IMR-90 (cell line): ENCODE data around the gene CHPF. TPM values are rescaled to one million over a fixed set of nuclear protein-coding genes. Genes with fewer than 3 reads are reported as not detected.

Experiments
- ATAC-seq: fragments of 200-7000 bp; cut with Tn5 transposase; 2 replicates; pipeline ENCODE4 v1.9.1; 2020; ENCODE audit warnings: low read depth, mild to moderate bottlenecking, moderate library complexity
- BruUV-seq: library from RNA; stranded (reverse); fragments of 400-500 nt; replicated peaks from 2 replicates; lab custom pipeline; 2021; lab: Mats Ljungman, UMichigan
- CTCF ChIA-PET: fragments of 300-600 bp; formaldehyde crosslinking; extraction: SDS; loops from one replicate; lab custom pipeline; 2021; ENCODE audit warnings: antibody characterized with exemption; lab: Yijun Ruan, JAX
- POLR2A ChIA-PET: fragments of 300-600 bp; sonication (Branson Sonifier 250); formaldehyde crosslinking; loops from one replicate; lab custom pipeline; 2022; ENCODE audit warnings: antibody characterized with exemption; ENCODE audit not compliant: unreplicated experiment; lab: Charles Lee
- DNase-seq: peaks from one replicate; pipeline ENCODE4 v3.0.0; 2013
- H2AFZ ChIP-seq: replicated peaks from 2 replicates; pipeline ENCODE3; 2013; ENCODE audit warnings: low read length, mild to moderate bottlenecking; ENCODE audit not compliant: poor library complexity
- H2AK5ac ChIP-seq: 2 replicates; pipeline ENCODE4 v1.6.1; 2013; ENCODE audit warnings: low read depth, low read length, inconsistent platforms
- H2AK9ac ChIP-seq: replicated peaks from 2 replicates; pipeline ENCODE3; 2013; ENCODE audit warnings: mild to moderate bottlenecking, low read depth, low read length, moderate library complexity; ENCODE audit not compliant: poor library complexity
- H2BK120ac ChIP-seq: 2 replicates; pipeline ENCODE4 v1.6.1; 2013; ENCODE audit warnings: low read depth, low read length, inconsistent platforms
- H2BK15ac ChIP-seq: 3 replicates; pipeline ENCODE4 v1.6.1; 2013; ENCODE audit warnings: low read depth, low read length, inconsistent platforms
- H2BK20ac ChIP-seq: 2 replicates; pipeline ENCODE4 v1.6.1; 2013; ENCODE audit warnings: low read depth, mild to moderate bottlenecking, inconsistent platforms, low read length, moderate library complexity
- H2BK5ac ChIP-seq: 2 replicates; pipeline ENCODE4 v1.6.1; 2013; ENCODE audit warnings: mild to moderate bottlenecking, low read depth, low read length, inconsistent platforms; ENCODE audit not compliant: poor library complexity, severe bottlenecking
- H3K14ac ChIP-seq: replicated peaks from 2 replicates; pipeline ENCODE4 v1.6.1; 2013; ENCODE audit warnings: low read depth, low read length, inconsistent platforms
- H3K18ac ChIP-seq: 2 replicates; pipeline ENCODE4 v1.6.1; 2013; ENCODE audit warnings: low read depth, low read length, control low read depth
- H3K23ac ChIP-seq: 2 replicates; pipeline ENCODE4 v1.6.1; 2013; ENCODE audit warnings: low read depth, low read length, inconsistent platforms
- H3K27ac ChIP-seq: 2 replicates; pipeline ENCODE4 v1.5.1; 2013; ENCODE audit warnings: mild to moderate bottlenecking, control low read depth, low read length; ENCODE audit not compliant: insufficient read depth
- H3K27me3 ChIP-seq: 2 replicates; pipeline ENCODE4 v1.6.1; 2013; ENCODE audit warnings: low read length; ENCODE audit not compliant: control insufficient read depth, insufficient read depth
- H3K36me3 ChIP-seq: 2 replicates; pipeline ENCODE4 v1.6.1; 2013; ENCODE audit warnings: low read length, mixed read lengths; ENCODE audit not compliant: control insufficient read depth, insufficient read depth
- H3K4ac ChIP-seq: 2 replicates; pipeline ENCODE4 v1.6.1; 2013; ENCODE audit warnings: low read depth, low read length, inconsistent platforms
- H3K4me1 ChIP-seq: 2 replicates; pipeline ENCODE4 v1.6.1; 2013; ENCODE audit warnings: low read length, mixed read lengths; ENCODE audit not compliant: control insufficient read depth, insufficient read depth
- H3K4me2 ChIP-seq: 2 replicates; pipeline ENCODE4 v1.6.1; 2013; ENCODE audit warnings: low read depth, mild to moderate bottlenecking, control low read depth, low read length, moderate library complexity
- H3K4me3 ChIP-seq: 2 replicates; pipeline ENCODE4 v1.5.1; 2013; ENCODE audit warnings: low read depth, mild to moderate bottlenecking, control low read depth, low read length, moderate library complexity; ENCODE audit not compliant: insufficient read depth
- H3K56ac ChIP-seq: 2 replicates; pipeline ENCODE4 v1.6.1; 2013; ENCODE audit warnings: low read length, inconsistent platforms; ENCODE audit not compliant: insufficient read depth; ENCODE audit errors: extremely low read depth
- H3K79me1 ChIP-seq, 2 experiments: 2 replicates each; pipeline ENCODE4 v1.6.1; 2013; ENCODE audit warnings: low read length in 2 of 2, inconsistent platforms in 1 of 2, low read depth in 1 of 2
- H3K9ac ChIP-seq: 2 replicates; pipeline ENCODE4 v1.6.1; 2013; ENCODE audit warnings: low read depth, low read length, control low read depth
- H3K9me1 ChIP-seq: 2 replicates; pipeline ENCODE4 v1.6.1; 2013; ENCODE audit warnings: low read length, inconsistent platforms; ENCODE audit not compliant: insufficient read depth
- H3K9me3 ChIP-seq: 2 replicates; pipeline ENCODE4 v1.6.1; 2013; ENCODE audit warnings: low read length; ENCODE audit not compliant: control insufficient read depth, insufficient read depth
- H4K20me1 ChIP-seq: 2 replicates; pipeline ENCODE4 v1.6.1; 2013; ENCODE audit warnings: low read length, inconsistent platforms; ENCODE audit not compliant: insufficient read depth
- H4K5ac ChIP-seq: 2 replicates; pipeline ENCODE4 v1.6.1; 2013; ENCODE audit warnings: mild to moderate bottlenecking, low read depth, low read length, control low read depth
- H4K8ac ChIP-seq, 2 experiments: 2 replicates each; pipeline ENCODE4 v1.6.1; 2013; ENCODE audit warnings: low read depth in 2 of 2, low read length in 2 of 2, control low read depth in 1 of 2, inconsistent platforms in 1 of 2
- H4K91ac ChIP-seq: 2 replicates; pipeline ENCODE4 v1.6.1; 2013; ENCODE audit warnings: low read depth, low read length, inconsistent platforms; ENCODE audit not compliant: insufficient read depth
- BHLHE40 ChIP-seq: fragments of 150-350 bp; IDR thresholded peaks from 2 replicates; pipeline ENCODE4 v1.6.1; 2016; ENCODE audit warnings: mild to moderate bottlenecking, low read depth, low read length
- CEBPB ChIP-seq: IDR thresholded peaks from 2 replicates; pipeline ENCODE4 v1.6.1; 2012; ENCODE audit warnings: low read depth, low read length, improper control_type of control experiment
- CHD1 ChIP-seq: IDR thresholded peaks from 2 replicates; pipeline ENCODE4 v1.6.1; 2012; ENCODE audit warnings: low read depth, low read length, improper control_type of control experiment
- FOS ChIP-seq: fragments of 150-350 bp; IDR thresholded peaks from 2 replicates; pipeline ENCODE4 v1.6.1; 2016; ENCODE audit warnings: low read depth, low read length
- MAFK ChIP-seq: IDR thresholded peaks from 2 replicates; pipeline ENCODE4 v1.6.1; 2012; ENCODE audit warnings: low read depth, low read length, improper control_type of control experiment
- MAZ ChIP-seq: IDR thresholded peaks from 2 replicates; pipeline ENCODE4 v1.6.1; 2012; ENCODE audit warnings: low read depth, mild to moderate bottlenecking, low read length, improper control_type of control experiment, moderate library complexity, borderline replicate concordance
- MXI1 ChIP-seq: IDR thresholded peaks from 2 replicates; pipeline ENCODE4 v1.6.1; 2012; ENCODE audit warnings: low read depth, mild to moderate bottlenecking, low read length, moderate library complexity, borderline replicate concordance
- NFE2L2 ChIP-seq: fragments of 150-350 bp; IDR thresholded peaks from 2 replicates; pipeline ENCODE4 v1.6.1; 2016; ENCODE audit warnings: low read depth, mild to moderate bottlenecking, low read length
- POLR2A ChIP-seq: IDR thresholded peaks from 2 replicates; pipeline ENCODE4 v1.6.1; 2012; ENCODE audit warnings: mild to moderate bottlenecking, low read depth, low read length
- RAD21 ChIP-seq: IDR thresholded peaks from 2 replicates; pipeline ENCODE4 v1.6.1; 2012; ENCODE audit warnings: low read length, improper control_type of control experiment
- RFX5 ChIP-seq: IDR thresholded peaks from 2 replicates; pipeline ENCODE4 v1.8.0; 2012; ENCODE audit warnings: low read depth, mild to moderate bottlenecking, low read length, moderate library complexity
- WGBS, 2 experiments: methylation state at CpG; one replicate each; pipeline versions ENCODE4 v1.1.5 to v1.1.7; 2013; ENCODE audit warnings: missing lambda C conversion rate in 2 of 2; ENCODE audit not compliant: insufficient read length in 1 of 2; ENCODE audit errors: extremely low coverage in 2 of 2; 5-methylcytosine and 5-hydroxymethylcytosine counted together
- dilution Hi-C: fragments of 300-500 bp; cut with HindIII; formaldehyde crosslinking; loops from one replicate; pipeline ENCODE4 v1.14.3; 2018; ENCODE audit warnings: low sequenced_read_pairs; ENCODE audit not compliant: unreplicated experiment
- in situ Hi-C: fragments of 300-500 bp; cut with MboI; formaldehyde crosslinking; loops from 3 replicates; pipeline ENCODE4 v1.14.3; 2019; ENCODE audit warnings: low sequenced_read_pairs, inconsistent platforms, mixed read lengths
- intact Hi-C: fragments of 100-400 bp; cut with micrococcal nuclease; formaldehyde crosslinking; loops from 2 replicates; pipeline ENCODE4 v1.10.0; 2022
- polyA plus RNA-seq, 3 experiments: library from polyadenylated mRNA; depleted of rRNA; stranded (reverse); fragments of >200 nt; gene quantifications; 2 replicates each; pipeline ENCODE4 v1.2.3, GENCODE V29; 2012; ENCODE audit warnings: low replicate concordance in 1 of 3
- total RNA-seq: library from RNA; depleted of rRNA; stranded (reverse); fragments of >200 nt; gene quantifications from 2 replicates; pipeline ENCODE4 v1.2.3, GENCODE V29; 2012
- TF ChIP-seq, protein P1 (sequence below): fragments of 150-350 bp; IDR thresholded peaks from 2 replicates; pipeline ENCODE4 v1.6.1; 2017; ENCODE audit warnings: mild to moderate bottlenecking, antibody characterized with exemption, low read length, low read depth
- TF ChIP-seq, protein P2 (sequence below): fragments of 150-350 bp; IDR thresholded peaks from 2 replicates; pipeline ENCODE4 v1.6.1; 2016; ENCODE audit warnings: low read depth, mild to moderate bottlenecking, low read length, moderate library complexity, borderline replicate concordance
- TF ChIP-seq, protein P3 (sequence below): conservative IDR thresholded peaks from 2 replicates; pipeline ENCODE4 v1.5.1; 2012; ENCODE audit warnings: mild to moderate bottlenecking, low read depth, low read length, improper control_type of control experiment

Gene CHPF
- total and polyA plus RNA-seq, 2 of the 4 experiments (the other 2 are of a cell fraction), result 24.0 to 115 TPM

DNA sequence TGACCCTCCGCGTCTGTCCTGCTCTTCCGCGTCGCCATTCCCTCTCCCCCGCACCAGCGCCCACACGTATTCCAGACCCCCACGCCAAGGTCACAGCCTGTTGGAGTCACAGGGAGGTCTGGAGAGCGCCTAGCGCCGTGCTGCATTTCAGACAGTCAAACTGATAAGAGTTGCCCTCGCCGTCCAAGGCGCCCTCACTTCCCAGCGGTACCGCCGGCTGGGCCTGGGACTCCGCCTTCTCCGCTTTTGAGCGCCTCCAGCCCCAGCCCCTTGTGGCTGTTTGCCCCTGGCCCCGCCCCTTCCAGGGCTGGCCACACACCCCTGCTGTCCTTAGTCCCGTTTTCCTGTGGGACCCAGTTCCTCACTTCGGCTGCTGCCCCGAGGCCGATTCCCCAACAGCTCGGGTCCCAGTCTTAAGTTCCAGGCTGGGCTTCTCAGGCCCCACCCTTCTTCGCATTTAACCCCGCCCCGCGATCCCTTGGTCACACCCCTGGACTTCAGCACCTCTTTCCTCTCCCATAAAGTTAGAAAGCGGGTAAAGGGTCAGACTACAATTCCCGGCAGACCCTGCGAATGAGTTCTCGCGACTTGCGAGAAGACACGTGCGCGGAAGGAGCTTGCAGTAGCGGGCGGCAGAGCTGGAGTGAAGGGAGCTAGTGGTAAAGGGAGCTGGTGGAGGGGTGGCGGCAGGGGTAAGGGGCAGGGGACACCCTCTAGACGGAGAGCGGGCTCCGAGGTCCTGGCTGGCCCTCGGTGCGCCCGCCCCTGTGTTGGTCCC is 45.1 kb downstream of the CHPF start, which contains the start of gene GMPPA:
GMPPA (plus strand) TSS at position 612 of the 778 bp plus-strand sequence. CDS start 1,085 bp downstream, outside the sequence.
- intact Hi-C loops, result loop anchor here (1.0 to 2.0 kb wide), 2 partner anchors 23 to 38 kb away; no protein-coding TSS in a partner anchor
- peak within 1 kb of the TSS; percentile 89 for H3K27ac ChIP-seq
- TF ChIP-seq RAD21 (no peak), FOS (no peak), CEBPB (no peak), MAZ (peak; percentile 77), NFE2L2 (no peak), MXI1 (0 out of 2 replicates have a peak, but pooled peaks have one; percentile 3), CHD1 (no peak), RFX5 (no peak), MAFK (no peak), BHLHE40 (no peak; the same call in 1 of the 2 replicates), POLR2A (peak; percentile 86)
- TF ChIP-seq, protein P1, sequence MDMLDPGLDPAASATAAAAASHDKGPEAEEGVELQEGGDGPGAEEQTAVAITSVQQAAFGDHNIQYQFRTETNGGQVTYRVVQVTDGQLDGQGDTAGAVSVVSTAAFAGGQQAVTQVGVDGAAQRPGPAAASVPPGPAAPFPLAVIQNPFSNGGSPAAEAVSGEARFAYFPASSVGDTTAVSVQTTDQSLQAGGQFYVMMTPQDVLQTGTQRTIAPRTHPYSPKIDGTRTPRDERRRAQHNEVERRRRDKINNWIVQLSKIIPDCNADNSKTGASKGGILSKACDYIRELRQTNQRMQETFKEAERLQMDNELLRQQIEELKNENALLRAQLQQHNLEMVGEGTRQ, result peak; percentile 91
- TF ChIP-seq, protein P2, sequence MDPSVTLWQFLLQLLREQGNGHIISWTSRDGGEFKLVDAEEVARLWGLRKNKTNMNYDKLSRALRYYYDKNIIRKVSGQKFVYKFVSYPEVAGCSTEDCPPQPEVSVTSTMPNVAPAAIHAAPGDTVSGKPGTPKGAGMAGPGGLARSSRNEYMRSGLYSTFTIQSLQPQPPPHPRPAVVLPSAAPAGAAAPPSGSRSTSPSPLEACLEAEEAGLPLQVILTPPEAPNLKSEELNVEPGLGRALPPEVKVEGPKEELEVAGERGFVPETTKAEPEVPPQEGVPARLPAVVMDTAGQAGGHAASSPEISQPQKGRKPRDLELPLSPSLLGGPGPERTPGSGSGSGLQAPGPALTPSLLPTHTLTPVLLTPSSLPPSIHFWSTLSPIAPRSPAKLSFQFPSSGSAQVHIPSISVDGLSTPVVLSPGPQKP, result no peak
- TF ChIP-seq, protein P3, sequence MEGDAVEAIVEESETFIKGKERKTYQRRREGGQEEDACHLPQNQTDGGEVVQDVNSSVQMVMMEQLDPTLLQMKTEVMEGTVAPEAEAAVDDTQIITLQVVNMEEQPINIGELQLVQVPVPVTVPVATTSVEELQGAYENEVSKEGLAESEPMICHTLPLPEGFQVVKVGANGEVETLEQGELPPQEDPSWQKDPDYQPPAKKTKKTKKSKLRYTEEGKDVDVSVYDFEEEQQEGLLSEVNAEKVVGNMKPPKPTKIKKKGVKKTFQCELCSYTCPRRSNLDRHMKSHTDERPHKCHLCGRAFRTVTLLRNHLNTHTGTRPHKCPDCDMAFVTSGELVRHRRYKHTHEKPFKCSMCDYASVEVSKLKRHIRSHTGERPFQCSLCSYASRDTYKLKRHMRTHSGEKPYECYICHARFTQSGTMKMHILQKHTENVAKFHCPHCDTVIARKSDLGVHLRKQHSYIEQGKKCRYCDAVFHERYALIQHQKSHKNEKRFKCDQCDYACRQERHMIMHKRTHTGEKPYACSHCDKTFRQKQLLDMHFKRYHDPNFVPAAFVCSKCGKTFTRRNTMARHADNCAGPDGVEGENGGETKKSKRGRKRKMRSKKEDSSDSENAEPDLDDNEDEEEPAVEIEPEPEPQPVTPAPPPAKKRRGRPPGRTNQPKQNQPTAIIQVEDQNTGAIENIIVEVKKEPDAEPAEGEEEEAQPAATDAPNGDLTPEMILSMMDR, result no peak

More for the DNA sequence above, 45.1 kb downstream of the CHPF start, which contains the start of gene GMPPA:
- no peaks in the 10 kb centered on the region; the same call in 1 of the 2 replicates for H3K27me3 ChIP-seq
- H4K5ac ChIP-seq, result peak within 1 kb of the TSS; percentile 65
- H4K20me1 ChIP-seq, result no peaks in the 10 kb centered on the region
- 0% methylated on average over 16 of the region's 49 CpGs; no CpG with 5 or more reads in 1 of the 2 experiments for WGBS, 2 experiments
- peak within 1 kb of the TSS; percentile 91 for H3K9ac ChIP-seq
- H3K9me1 ChIP-seq, result peaks cover 12% of the 10 kb centered on the region
- peak within 1 kb of the TSS; percentile 98 for H2AFZ ChIP-seq
- DNase-seq (peak; percentile 99), ATAC-seq (peak; percentile 85)
- H3K9me3 ChIP-seq, result no peaks in the 10 kb centered on the region
- peak within 1 kb of the TSS; percentile 100 for H3K14ac ChIP-seq
- H3K23ac ChIP-seq, result peak within 1 kb of the TSS; percentile 97
- no peak within 1 kb of the TSS for H2BK20ac ChIP-seq
- dilution Hi-C loops (no loop called here), in situ Hi-C loops (no loop called here)
- peak within 1 kb of the TSS; percentile 99 for H3K4ac ChIP-seq
- POLR2A ChIA-PET, result interaction anchor here (0.6 to 1.4 kb wide), 5 partner anchors 10 to 46 kb away, joined by 3 to 4 read pairs (median 3); no protein-coding TSS in a partner anchor
- H2BK120ac ChIP-seq, result peak within 1 kb of the TSS; percentile 60
- H3K4me3 ChIP-seq, result peak within 1 kb of the TSS; percentile 62
- peak within 1 kb of the TSS; percentile 83 for H3K4me2 ChIP-seq
- BruUV-seq, result no TSS peak
- peak within 1 kb of the TSS; percentile 90 for H2BK5ac ChIP-seq
- H3K36me3 ChIP-seq, result peaks cover 8% of the 10 kb centered on the region
- peaks cover 18 to 32% of the 10 kb centered on the region in 2 experiments for H3K79me1 ChIP-seq
- peaks cover 15% of the 10 kb centered on the region for H3K4me1 ChIP-seq
- peak within 1 kb of the TSS; percentile 47 for H3K18ac ChIP-seq
- peak within 1 kb of the TSS; percentile 76 to 97 for H4K8ac ChIP-seq
- H2AK9ac ChIP-seq, result peak within 1 kb of the TSS; percentile 100
- peak within 1 kb of the TSS; percentile 36; the same call in 1 of the 3 replicates for H2BK15ac ChIP-seq
- H3K56ac ChIP-seq, result peak within 1 kb of the TSS; percentile 93
- H2AK5ac ChIP-seq, result peak within 1 kb of the TSS; percentile 88
- H4K91ac ChIP-seq, result peak within 1 kb of the TSS; percentile 96
- CTCF ChIA-PET, result interaction anchor here (0.6 to 4.1 kb wide), 4 partner anchors 11 to 488 kb away, joined by 3 to 28 read pairs (median 4); no protein-coding TSS in a partner anchor
